HFF-Myc (cell line): ENCODE data around the gene TICAM1.

Experiments
- DNase-seq: peaks from one replicate; pipeline ENCODE4 v3.0.0-alpha.2; 2011; ENCODE audit warnings: low read depth; ENCODE audit errors: extremely low read depth
- H3K4me3 ChIP-seq: replicated peaks from 2 replicates; pipeline ENCODE4 v1.5.1; 2011; ENCODE audit warnings: low read depth, mild to moderate bottlenecking, control low read depth, low read length
- TF ChIP-seq, protein P1 (sequence below): IDR thresholded peaks from 2 replicates; pipeline ENCODE4 v1.5.1; 2012; ENCODE audit warnings: mild to moderate bottlenecking, low read depth, low read length, control low read depth; ENCODE audit errors: missing control alignments

The TICAM1 gene

DNA sequence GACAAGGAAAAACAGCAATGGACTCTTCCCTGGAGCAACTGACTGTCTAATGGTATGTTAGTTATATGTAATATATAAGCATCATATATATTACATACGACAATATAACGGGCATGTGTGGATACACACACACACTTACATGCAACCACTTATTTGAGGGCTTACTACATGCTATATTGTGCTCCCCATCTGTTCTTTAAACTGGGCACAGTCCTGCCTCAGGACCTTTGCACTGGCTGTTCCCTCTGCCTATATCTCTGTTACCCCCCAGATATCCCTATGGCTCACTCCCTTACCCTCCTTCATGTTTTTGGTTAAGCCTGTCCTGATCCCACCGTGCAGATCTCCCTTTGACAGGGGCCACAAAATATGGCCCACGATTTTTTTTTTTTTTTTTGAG is 10.2 kb downstream of the TICAM1 start:
- DNase-seq = no peak
- TF ChIP-seq, protein P1, sequence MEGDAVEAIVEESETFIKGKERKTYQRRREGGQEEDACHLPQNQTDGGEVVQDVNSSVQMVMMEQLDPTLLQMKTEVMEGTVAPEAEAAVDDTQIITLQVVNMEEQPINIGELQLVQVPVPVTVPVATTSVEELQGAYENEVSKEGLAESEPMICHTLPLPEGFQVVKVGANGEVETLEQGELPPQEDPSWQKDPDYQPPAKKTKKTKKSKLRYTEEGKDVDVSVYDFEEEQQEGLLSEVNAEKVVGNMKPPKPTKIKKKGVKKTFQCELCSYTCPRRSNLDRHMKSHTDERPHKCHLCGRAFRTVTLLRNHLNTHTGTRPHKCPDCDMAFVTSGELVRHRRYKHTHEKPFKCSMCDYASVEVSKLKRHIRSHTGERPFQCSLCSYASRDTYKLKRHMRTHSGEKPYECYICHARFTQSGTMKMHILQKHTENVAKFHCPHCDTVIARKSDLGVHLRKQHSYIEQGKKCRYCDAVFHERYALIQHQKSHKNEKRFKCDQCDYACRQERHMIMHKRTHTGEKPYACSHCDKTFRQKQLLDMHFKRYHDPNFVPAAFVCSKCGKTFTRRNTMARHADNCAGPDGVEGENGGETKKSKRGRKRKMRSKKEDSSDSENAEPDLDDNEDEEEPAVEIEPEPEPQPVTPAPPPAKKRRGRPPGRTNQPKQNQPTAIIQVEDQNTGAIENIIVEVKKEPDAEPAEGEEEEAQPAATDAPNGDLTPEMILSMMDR = no peak
- H3K4me3 ChIP-seq = no peak overlapping the region

DNA sequence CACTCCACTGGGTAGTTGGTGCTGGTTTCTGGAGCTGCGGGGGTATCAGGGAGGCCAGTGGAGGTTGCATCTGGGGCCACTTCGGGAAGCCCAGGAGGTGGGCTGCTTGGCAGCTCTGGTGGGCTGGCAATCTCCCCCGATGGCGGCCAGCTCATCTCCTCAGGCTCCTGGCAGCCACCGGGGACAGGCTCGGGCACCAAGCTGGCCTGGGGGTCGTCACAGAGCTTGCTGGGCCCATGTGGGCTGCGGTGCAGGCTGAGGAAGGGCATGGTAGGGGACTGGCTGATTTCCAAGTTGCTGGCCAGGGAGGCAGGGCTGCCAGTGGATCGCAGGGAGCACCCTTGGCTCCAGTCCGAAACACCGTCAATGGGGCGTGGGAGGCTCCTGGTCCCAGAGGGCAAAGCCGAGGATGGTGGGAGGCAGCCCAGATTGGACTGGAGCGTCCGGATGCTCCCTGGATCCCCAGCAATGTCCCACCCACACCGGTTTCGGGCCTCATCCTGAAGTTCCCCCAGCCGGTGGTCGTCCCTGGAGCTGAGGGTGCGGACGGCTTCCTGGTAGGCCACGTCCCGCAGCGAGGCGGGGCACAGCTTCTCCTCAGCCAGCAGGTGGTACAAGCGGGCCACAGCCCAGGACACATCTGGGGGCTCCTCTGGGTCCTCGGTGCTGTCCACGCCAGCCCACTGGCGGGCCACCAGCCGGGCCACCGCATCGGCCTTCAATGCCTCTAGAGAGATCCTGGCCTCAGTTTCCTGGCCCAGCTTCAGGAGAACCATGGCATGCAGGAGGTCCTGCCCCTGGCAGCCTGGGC is 13.8 kb downstream of the TICAM1 start:
- no peak for DNase-seq
- H3K4me3 ChIP-seq = no peak overlapping the region
- TF ChIP-seq, protein P1 = no peak

DNA sequence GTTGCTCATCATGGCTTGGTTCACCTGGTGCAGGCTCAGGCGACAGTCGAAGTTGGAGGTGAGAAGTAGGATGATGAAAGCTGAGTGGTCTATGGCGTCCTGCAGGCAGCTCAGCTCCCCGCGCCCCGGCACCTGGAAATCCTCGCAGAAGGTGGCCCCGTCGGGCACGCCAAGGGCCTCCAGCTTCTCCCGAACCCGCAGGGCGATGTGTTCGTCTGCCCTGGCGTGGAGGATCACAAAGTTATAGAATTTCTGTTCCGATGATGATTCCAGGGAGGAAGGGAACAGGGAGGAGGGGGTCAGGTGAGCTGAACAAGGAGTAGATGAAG is 14.6 kb downstream of the TICAM1 start:
- DNase-seq = no peak
- no peak overlapping the region for H3K4me3 ChIP-seq
- TF ChIP-seq, protein P1 = no peak

DNA sequence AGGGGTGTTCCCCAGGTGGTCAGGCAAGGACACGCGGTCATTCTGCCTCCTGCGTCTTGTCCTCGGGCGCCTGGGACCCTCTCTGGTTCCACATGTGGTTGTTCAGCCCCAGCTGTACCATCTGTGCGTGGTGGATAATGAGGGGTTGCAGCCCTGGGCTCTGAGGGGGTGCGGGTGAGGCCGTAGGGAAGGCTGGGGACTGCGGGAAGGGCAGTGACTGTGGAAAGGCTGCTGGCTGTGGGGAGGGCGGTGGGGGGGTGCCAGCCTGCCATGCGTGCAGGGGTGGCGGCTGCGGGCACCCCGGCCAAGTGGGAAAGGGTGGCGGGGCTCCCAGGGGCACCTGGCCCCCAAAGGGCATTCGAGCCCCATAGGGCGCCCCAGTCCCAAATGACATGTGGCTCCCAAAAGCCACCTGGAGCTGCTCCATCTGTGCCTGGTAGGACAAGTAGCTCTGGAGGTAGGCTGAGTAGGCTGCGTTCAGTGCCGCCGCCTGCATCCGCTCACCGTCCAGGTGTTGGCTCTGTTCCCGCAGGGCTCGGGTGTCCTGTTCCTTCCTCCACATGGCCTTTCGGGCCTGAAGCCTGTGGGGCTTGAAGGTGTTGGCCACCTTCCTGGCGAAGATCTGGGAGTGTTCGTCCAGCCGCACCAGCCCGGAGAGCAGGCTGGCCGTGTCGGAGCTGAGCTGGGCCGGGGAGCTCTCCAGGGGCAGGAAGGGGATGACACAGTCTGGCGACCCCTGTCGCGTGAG is 15.1 kb downstream of the TICAM1 start:
- TF ChIP-seq, protein P1 = no peak
- DNase-seq = no peak
- H3K4me3 ChIP-seq = no peak overlapping the region

DNA sequence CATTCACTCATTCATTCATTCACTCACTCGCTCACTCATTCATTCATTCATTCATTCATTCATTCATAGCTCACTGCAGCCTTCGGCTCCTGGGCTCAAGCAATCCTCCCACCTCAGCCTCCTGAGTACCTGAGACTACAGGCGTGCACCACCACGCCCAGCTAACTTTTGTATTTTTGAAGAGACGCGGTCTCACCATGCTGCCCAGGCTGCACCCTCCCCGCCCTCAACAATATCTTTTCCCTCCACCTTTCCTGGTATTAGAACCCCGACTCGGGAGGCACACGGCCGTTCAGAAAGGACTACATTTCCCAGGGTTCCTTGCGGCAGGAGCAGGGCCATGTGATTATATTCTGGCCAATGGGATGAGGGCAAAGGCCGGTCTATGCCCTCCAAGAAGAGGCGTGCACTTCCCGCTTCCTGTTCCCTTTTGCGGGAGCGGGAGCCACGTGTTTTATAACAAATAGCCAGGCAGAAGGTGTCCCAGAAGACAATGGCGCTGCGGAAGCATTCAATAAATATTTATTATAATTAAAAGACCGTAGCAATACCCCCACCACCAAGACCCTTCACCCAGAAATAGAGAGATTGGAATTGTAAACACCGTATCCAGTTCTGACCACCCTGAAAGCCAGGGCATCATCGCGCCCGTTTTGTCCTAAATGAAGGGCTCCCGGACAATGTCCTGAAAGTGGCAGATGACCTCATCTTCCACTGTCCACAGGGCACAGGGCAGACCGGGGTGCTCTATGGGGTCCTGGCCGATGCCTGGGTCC is 15.9 kb downstream of the TICAM1 start:
- H3K4me3 ChIP-seq = no peak overlapping the region
- peak; percentile 90 for DNase-seq
- TF ChIP-seq, protein P1 = no peak

DNA sequence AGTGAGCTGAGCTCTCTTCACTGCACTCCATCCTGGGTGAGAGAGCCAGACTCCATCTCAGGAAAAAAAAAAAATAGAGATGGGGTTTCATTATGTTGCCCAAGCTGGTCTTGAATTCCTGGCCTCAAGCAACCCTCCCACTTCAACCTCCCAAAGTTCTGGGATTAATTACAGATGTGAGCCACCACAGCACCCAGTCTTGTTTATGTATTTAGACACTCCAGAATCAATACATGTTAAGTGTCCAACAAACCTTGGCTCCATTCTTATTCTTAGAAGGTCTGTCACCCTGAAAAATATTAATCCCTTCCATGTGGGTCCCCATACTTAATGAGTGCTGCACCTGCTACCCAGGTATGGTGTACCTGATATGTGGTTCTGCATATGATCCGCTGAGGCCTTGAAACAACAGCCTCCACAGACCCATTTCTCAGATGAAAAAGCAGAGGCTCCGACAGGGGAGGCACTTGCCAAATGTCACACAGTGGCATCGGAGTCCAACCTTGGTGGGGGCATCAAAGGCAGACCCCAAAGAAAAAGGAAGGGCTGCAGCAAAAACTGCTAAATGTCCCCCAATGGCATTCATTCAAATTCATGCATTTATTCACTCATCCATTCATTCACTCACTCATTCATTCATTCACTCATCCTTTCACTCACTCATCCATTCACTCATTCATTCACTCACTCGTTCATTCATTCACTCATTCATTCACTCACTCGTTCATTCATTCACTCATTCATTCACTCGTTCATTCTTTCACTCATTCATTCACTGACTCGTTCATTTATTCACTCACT is 16.7 kb downstream of the TICAM1 start:
- peak; percentile 74 for DNase-seq
- TF ChIP-seq, protein P1 = no peak
- H3K4me3 ChIP-seq = no peak overlapping the region
